DND-41 (cell line): ENCODE results near the gene PC.

ENCODE experiments used
- ATAC-seq: fragments of 200-7000 bp; cut with Tn5 transposase; 3 replicates; pipeline ENCODE4 v1.9.1; 2021; ENCODE audit warnings: low read depth; ENCODE audit not compliant: insufficient read depth
- DNase-seq: peaks from one replicate; pipeline ENCODE4 v3.0.0-alpha.2; 2020
- H2AFZ ChIP-seq: 2 replicates; pipeline ENCODE4 v1.6.0; 2012; ENCODE audit warnings: low read depth, low read length
- H3K27ac ChIP-seq: 2 replicates; pipeline ENCODE4 v1.5.1; 2012; ENCODE audit warnings: low read length, inconsistent platforms
- H3K27me3 ChIP-seq: fragments of 200-600 bp; sonication (generic); 2 replicates; pipeline ENCODE4 v1.6.0; 2012; ENCODE audit warnings: low read length, mild to moderate bottlenecking, inconsistent platforms; ENCODE audit not compliant: insufficient read depth, poor library complexity
- H3K36me3 ChIP-seq: 2 replicates; pipeline ENCODE4 v1.5.1; 2012; ENCODE audit warnings: low read length, inconsistent platforms; ENCODE audit not compliant: insufficient read depth
- H3K4me1 ChIP-seq: 2 replicates; pipeline ENCODE4 v1.5.1; 2012; ENCODE audit warnings: mild to moderate bottlenecking, low read length; ENCODE audit not compliant: insufficient read depth
- H3K4me2 ChIP-seq: 2 replicates; pipeline ENCODE4 v1.6.0; 2012; ENCODE audit warnings: mild to moderate bottlenecking, moderate library complexity, low read length, inconsistent platforms; ENCODE audit not compliant: insufficient read depth
- H3K4me3 ChIP-seq, 2 experiments: fragments of 200-600 bp in 1 of 2; shearing (Covaris generic) in 1 of 2; 2 replicates each; pipeline ENCODE4 v1.5.1; 2012 to 2016; ENCODE audit warnings: inconsistent platforms in 2 of 2, low read length in 2 of 2, mild to moderate bottlenecking in 2 of 2, low read depth in 1 of 2, moderate library complexity in 1 of 2
- H3K79me2 ChIP-seq: 2 replicates; pipeline ENCODE4 v1.6.0; 2012; ENCODE audit warnings: low read length, inconsistent platforms; ENCODE audit not compliant: insufficient read depth
- H3K9ac ChIP-seq: 2 replicates; pipeline ENCODE4 v1.6.0; 2012; ENCODE audit warnings: low read depth, mild to moderate bottlenecking, inconsistent platforms, low read length, moderate library complexity
- H3K9me3 ChIP-seq: 2 replicates; pipeline ENCODE4 v1.5.1; 2012; ENCODE audit warnings: low read length, moderate library complexity, mild to moderate bottlenecking, inconsistent platforms; ENCODE audit not compliant: insufficient read depth, severe bottlenecking
- H4K20me1 ChIP-seq: 2 replicates; pipeline ENCODE4 v1.6.0; 2012; ENCODE audit warnings: low read length; ENCODE audit not compliant: insufficient read depth
- CTCF ChIP-seq: IDR thresholded peaks from 2 replicates; pipeline ENCODE4 v1.5.1; 2012; ENCODE audit warnings: borderline replicate concordance, low read length, moderate library complexity, mild to moderate bottlenecking; ENCODE audit not compliant: poor library complexity, severe bottlenecking; ENCODE audit errors: extremely low read depth
- EZH2 ChIP-seq: IDR thresholded peaks from 3 replicates; pipeline ENCODE4 v1.6.1; 2012; ENCODE audit warnings: borderline replicate concordance, low read depth, mild to moderate bottlenecking, moderate library complexity, low read length, inconsistent platforms; ENCODE audit not compliant: severe bottlenecking

PC gene

DNA sequence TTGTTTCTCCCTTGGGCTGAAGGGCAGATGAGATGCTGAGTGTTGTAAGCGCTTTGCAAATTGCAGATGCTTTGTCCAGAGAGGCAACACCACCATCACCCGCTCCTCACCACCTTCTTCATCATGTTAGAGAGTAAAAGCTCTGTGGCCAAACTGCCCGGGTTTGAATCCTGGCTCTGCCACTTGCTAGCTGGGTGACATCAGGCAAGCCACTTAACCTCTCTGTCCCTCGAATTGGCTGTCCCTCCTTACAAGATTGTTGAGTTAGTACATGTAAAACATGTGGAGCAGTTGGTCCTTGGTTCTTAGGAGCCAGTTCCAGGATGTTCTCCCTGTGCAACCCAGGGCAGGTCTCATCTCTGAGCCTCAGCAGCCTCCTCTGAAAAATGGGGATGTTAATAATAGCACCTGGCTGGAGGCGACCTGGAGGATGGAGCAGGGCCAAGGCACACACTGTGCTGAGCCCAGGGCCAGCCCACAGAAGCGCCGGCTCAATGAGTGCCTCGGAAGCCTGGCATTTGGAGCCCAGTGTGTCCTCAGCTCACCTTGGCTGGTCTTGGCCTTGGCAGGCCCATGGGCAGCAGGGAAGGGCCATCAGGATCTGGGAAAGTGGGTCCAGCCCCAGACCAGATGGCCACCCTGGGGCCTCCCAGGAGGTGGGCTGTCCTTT, 27.5 kb upstream of the PC start:
- ATAC-seq: no peak
- H3K79me2 ChIP-seq: no peaks in the 10 kb centered on the region
- no peak overlapping the region for H3K4me2 ChIP-seq
- H3K27me3 ChIP-seq: peaks cover 3% of the 10 kb centered on the region
- H4K20me1 ChIP-seq: peaks cover 3% of the 10 kb centered on the region; the same call in 1 of the 2 replicates
- H3K9me3 ChIP-seq: no peaks in the 10 kb centered on the region
- H3K36me3 ChIP-seq: no peaks in the 10 kb centered on the region
- no peak for DNase-seq
- no peak for TF ChIP-seq EZH2
- no peak for TF ChIP-seq CTCF
- no peak overlapping the region for H3K27ac ChIP-seq
- peaks cover 16% of the 10 kb centered on the region for H3K4me1 ChIP-seq
- H3K9ac ChIP-seq: no peak overlapping the region
- H3K4me3 ChIP-seq: no peak overlapping the region
- H2AFZ ChIP-seq: no peak overlapping the region

- H3K27me3 ChIP-seq: peaks cover 3% of the 10 kb centered on the region
- H3K36me3 ChIP-seq: no peaks in the 10 kb centered on the region
- no peak overlapping the region for H3K27ac ChIP-seq
- no peaks in the 10 kb centered on the region for H3K79me2 ChIP-seq
- TF ChIP-seq CTCF: no peak
- no peak for TF ChIP-seq EZH2
- peaks cover 3% of the 10 kb centered on the region; the same call in 1 of the 2 replicates for H4K20me1 ChIP-seq
- no peaks in the 10 kb centered on the region for H3K9me3 ChIP-seq
- no peak overlapping the region for H2AFZ ChIP-seq
- H3K9ac ChIP-seq: no peak overlapping the region
- no peak overlapping the region for H3K4me3 ChIP-seq
- peaks cover 16% of the 10 kb centered on the region for H3K4me1 ChIP-seq
- ATAC-seq: no peak
- DNase-seq: no peak
- H3K4me2 ChIP-seq: no peak overlapping the region
Measured at GRCh38 chr11:66983275-66983924, 25.2 kb upstream of the PC start.

DNA sequence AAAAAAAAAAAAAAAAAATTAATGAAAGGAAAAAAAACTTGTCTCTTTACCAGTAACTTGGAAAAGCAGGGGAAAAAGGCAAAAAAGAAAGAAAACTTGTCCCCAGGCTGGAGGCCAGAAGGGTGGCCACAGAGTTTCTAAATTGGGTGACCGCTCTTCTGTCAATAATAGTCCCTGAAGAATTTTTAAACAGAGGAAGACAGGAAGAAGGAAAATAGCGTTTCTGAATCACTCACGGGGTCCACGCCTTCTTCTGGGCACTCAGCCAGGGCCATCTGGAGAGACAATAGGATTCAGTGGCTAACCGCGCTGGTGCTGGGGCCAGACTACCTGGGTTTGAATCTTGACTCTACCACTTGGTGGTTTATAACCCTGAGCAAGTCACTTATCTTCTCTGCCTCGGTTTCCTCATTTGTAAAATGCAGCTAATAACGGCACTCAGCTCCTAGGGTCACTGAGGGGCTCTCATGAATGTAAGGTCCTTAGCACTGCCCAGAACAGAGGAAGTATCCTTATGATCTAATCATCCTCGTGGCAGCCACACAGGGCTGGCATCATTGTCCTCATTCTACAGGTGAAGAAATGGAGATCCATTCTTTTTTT, 23.9 kb upstream of the PC start:
- H4K20me1 ChIP-seq: peaks cover 3% of the 10 kb centered on the region; the same call in 1 of the 2 replicates
- no peak overlapping the region for H3K27ac ChIP-seq
- no peak overlapping the region for H3K9ac ChIP-seq
- no peak overlapping the region for H2AFZ ChIP-seq
- H3K27me3 ChIP-seq: peaks cover 3% of the 10 kb centered on the region
- ATAC-seq (peak; percentile 95), DNase-seq (peak; percentile 85)
- peak overlapping the region; percentile 20; the same call in 1 of the 2 replicates for H3K4me2 ChIP-seq
- TF ChIP-seq CTCF: no peak
- TF ChIP-seq EZH2: no peak
- H3K79me2 ChIP-seq: no peaks in the 10 kb centered on the region
- peaks cover 16% of the 10 kb centered on the region for H3K4me1 ChIP-seq
- no peaks in the 10 kb centered on the region for H3K36me3 ChIP-seq
- no peaks in the 10 kb centered on the region for H3K9me3 ChIP-seq
- H3K4me3 ChIP-seq: no peak overlapping the region
